ENCODE measurements around the gene GRB10.

The GRB10 gene

DNA sequence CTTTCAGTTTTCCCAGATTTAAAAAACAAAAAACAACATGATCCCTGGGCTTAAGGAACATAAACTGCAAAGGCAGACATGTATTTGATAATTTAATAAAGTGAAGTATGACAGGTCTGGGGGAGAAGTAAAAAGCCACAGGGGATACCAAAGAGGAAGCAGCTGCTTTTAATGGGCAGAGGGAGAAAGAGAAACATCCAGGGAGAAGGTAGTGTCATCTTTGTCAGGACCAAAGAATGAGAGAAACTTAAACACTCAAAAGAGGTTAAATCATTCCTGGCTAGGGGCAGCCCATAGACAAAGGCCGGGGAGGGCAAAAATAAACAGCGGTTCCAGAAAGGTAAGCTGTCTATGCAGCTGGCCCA is 94.5 kb downstream of the GRB10 start:
- no peak for DNase-seq (ENCODE audit: low read depth)

DNA sequence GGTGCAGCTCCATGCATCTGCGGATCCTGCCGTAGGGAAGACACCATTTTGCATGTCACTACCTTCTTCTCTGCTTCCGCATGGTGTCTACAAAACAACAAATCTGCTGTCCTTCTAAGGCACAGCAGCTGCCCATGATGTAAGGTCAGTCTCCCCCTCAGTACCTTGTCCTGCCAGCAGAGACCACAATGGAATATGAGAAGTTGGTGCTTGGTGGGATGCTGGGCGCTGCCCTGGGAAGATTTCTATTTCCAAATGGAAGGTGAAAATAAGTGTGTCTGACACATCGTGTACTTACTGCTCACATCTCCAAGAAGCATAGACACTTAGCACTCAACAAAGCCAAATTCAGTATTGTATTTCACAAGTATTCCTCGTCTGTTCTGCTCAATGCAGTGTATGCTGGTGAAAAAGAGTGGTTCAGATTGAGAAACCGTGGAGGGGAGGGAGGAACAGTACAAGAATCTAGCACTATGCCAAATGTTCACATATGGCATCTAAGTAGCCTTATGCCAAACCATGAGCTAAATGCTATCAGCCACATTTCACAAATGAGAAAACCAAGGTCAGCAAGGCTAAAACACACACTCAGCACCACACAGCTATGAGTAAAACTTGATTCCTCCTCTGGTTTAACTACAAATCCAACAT is 95.0 kb downstream of the GRB10 start:
- DNase-seq (ENCODE audit: low read depth) = peak; percentile 92

DNA sequence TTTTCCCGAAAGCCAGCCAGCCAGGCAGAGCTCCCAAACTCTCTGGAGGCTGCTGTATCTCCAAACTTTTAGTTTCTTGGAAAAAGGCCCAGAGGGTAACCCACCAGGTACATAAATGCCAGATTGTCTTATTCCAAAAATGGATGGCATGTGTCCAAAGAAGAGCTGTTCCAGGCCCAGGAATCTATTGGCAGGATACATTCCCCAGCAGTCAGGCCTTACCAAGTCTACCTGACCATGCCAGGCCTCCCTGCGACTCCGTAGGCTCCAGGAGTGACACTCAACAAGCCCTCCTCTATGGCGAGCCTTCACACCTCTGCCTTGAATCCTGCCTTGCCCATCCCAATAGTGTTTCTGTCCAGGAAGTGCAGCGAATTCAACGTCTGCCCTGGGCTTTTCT is 95.6 kb downstream of the GRB10 start:
- DNase-seq (ENCODE audit: low read depth) = no peak

DNA sequence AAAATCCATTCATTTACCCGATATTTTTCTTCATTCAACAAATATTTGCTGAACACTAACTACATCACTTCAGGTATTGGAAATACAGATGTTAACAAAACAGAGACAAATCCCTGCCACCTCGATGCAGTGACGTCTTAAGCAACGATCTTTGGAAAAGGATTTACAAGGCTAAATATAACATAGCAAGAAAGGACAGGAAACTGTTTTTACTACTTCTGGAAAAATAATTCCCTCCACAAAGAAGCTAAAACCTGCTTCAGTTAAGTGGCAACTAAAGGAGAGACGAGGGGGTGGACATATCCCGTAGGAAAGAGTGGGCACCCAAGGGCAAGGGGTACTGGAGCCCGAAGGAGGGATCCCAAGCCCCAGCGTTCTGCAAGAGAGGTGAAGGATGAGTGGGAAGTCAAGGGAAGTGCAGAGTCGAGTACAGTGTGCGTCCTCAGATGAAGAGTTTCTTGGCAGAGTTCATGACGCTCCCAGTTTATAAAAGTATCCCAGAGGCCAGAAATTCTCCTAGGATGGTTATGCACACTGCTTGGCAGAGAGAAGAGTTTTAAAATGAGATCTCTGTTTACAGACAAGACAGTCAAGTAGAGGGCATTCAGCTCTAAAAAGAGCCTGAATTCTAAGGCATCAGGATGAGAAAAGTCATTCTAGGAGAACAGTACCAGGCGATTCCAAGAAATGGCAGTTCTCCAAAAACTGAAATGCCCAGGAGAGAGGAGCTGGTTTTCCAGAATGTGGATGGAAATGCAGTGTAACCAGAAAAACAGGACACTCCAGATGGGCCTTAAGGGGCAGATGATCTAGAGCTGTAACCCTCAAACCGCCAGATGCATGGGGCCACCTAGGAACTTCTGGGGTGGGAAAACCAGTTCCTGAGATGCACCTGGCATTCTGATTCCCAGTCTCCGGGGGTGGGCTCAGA is 97.3 kb downstream of the GRB10 start:
- no peak for DNase-seq (ENCODE audit: low read depth)

DNA sequence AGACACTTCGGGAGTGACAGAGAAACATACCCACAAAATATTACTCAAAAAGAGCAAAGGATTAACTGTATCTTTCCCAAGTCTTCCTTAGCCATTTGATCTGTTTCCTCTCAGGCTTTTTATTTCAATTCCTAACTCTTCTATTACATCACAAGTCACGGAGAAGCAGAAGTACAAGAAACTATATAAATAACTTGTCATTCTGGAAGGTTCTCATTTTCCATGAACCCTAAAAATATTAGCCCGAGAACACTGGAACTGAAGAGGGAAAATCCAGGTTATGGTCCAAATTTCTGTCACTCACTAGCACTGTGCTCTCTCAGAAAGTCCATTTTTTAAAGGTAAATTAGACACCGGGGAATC is 98.0 kb downstream of the GRB10 start:
- peak; percentile 47 for DNase-seq (ENCODE audit: low read depth)

DNA sequence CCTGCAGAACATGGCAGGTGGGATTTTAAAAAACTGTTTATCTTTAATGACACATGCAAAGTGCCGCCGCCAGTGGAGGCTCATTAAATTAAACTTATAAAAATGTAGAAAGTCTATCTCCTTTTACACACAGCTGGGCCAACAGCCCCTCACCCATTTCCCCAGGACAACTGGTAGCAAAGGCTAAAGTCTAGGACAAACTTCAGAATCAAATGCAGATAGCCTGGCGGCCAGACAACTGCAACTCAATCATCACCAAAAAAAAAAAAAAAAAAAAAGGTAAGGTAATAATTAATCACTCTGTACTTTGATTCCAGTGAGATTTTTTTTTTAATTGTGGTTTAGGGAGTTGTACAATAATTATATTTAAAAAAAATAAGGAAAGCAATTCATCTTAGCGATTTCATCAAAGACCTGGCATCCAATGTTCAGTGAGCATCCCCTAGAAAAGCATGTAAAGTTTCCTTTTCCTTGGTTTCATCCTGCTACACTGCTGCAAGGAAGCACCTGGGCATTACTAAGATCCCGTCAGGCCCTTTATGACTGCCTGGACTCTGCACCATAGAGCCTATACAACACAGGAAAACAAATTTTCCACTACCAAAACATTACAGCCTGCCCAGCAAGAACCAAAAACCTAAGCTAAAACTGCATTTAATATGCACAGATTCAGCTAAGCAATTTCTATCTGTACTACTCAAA is 98.5 kb downstream of the GRB10 start:
- no peak for DNase-seq (ENCODE audit: low read depth)

DNA sequence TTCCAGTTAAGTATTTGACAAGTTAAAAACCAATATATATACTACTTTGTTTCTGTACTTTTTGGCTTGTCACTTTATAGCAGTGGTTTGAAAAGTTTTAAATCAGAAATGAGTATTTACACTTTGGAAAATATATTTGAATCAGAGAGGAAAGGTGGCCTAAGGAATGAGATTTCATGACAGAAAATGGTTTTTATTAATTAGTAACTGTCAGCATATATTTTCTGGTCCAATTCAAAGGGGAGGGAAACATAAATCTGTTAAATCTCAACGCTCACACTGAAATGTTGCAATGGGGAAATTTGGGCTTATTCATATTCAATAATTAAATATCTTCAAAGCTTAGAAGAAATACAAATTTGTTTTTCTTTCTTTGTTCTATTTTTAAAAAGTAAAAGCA is 100.1 kb downstream of the GRB10 start:
- no peak for DNase-seq (ENCODE audit: low read depth)

DNA sequence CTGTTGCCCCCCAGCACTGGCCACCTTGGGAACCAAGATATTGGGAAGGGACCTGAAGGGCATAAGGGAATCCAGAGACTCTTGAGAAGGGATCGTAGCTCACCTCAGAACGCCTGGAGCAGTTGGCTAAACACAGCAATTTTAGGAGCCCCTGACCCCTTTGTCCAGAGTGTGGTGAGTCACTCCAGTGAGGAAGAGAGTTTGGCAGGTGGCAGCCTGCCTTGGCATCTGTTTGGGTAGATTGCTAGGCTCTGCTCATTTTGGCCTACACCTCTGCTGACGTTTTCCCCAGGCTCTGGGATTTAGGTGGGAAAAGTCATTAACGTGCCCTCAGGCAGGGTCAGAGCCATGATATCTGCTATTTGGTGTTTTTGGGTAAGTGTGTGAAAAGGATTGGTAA is 100.6 kb downstream of the GRB10 start:
- DNase-seq (ENCODE audit: low read depth) = no peak

DNA sequence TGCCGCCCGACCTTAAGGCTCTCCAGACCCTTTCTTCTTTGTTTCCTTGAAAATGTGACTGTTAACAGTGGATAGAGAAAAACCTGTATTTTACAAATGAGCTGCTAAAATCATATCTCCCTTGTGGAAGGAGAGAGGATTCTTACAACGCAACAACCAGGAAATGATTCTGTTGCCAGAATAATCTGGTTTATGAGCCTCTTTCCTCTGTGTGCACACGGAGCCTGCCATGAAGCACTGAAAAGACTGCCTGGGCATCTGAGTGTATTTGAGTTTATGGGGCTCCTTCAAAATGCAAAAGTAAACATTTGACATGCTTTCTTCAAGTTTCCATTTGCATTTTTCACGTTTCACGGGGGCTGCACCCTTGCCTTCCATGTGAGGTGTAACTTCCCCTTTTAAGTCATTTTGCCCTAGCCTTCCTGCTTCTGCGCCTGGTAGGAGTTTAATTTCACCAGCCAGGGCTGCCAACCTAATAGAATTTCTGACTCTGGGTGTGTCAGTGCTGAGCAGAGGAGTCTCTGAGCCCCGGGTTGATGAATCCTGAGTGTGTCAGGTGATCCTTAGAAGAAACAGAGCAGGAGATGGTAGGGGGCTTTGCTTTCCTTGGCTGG is 101.2 kb downstream of the GRB10 start:
- no peak for DNase-seq (ENCODE audit: low read depth)

DNA sequence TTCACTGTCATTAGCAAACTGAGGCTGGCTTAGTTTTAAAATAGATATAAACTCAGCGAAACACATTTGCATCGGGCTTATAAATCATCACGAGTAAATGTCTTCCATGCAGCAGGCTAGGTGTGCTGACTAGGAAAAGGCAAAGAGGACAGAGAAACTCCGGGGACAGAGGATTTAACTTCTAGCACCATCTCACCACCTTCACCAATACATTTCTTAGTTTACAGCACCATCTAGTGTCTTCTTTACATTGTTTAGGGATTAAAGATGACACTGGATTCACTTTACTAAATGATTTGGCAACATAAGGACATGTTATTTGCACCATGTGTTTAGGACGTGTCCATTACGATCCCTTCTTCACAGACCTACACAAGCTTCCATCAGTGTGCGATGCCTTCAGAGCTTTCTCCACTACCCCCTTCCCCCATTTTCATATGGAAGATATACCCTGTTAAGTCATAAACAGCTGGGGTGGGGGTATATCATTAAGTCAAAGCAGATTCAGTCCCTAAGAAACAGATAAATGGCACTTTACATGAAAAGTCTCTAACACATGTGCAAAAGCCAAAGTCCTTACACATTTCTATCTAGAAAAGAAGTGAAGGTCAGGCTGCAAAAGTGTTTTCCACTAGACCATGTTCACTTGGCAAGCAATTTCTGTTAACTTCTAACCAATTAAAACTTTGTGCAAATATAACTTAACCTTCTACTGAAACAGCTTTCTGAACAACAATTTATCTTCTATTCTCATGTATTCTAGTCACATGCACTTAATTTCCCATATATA is 103.3 kb downstream of the GRB10 start:
- peak; percentile 42 for DNase-seq (ENCODE audit: low read depth)

DNA sequence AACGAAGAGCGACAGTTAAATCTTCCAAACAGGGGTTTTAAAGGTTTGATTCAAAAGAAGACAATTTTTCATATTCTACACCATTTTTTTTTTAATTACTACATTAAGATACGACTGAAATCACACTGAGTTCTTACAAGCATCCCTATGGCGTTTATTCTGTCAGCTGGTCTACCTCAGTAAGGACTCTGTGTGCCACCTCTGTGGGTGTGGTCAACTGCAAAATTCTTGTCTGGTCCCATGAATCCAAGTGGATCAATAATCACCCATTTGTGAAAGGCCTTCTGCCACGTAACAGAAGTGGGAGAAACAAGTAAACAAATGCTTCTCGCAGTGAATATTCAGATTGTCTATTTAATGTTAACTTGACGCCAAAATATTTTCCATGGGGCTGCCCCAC is 104.1 kb downstream of the GRB10 start:
- DNase-seq (ENCODE audit: low read depth) = no peak

DNA sequence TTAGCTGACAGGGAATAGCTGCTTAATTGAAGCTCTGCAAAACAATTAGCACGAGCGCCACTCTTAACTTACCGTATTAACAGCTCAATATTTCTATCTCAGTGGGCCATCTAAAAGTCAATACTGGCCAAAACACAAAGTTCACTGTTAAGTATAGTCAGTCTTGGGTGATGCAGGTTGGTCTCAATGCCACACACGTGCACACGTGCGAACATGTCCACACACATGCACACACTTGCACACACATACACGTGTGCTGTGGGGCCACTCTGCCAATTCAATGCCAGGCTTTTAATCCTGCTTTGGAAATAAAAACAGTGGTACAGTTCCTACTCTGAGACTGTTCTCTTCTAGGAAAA is 105.1 kb downstream of the GRB10 start:
- DNase-seq (ENCODE audit: low read depth) = no peak

DNA sequence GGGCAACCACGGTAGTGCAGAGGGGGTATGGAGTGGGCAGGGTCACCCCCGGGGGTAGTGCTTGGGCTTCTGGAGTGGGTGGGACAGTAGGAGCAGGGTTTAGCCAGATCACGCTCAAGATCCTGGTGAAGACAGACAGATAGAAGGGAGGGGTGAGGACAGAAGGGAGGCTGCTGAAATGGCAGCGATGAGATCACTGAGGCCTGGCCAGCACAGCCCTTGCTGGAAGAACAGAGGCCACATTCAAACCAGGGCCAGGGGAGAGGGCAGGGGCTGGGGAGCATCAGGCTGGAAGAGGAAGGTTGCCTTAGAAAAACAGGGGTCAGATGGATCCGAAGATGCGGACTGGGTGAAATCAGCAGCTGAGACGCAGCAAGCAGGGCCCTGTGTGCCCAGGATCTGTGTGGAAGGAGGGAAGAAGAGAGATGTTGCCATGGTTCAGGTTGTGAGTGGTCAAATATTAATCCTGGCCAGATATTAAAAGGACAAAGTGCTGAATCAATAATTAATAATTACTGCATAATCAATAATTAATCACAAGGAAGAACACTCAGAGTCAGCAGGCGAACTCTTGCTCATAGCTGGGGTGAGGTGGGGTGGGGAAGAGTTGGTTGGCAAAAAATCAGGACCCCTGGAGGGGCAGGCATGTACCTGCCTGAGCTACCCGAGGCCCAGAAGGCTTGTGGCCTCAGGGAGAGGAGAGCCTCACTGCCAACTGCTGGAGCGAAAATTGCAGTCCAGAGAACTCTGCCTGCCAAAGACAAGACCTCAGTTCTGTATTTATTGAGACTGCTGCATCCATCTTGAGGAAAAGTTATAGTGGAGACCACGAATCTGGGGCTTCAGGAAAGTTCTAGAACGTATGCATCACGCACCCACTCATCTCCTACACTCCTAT is 105.7 kb downstream of the GRB10 start:
- no peak for DNase-seq (ENCODE audit: low read depth)

DNA sequence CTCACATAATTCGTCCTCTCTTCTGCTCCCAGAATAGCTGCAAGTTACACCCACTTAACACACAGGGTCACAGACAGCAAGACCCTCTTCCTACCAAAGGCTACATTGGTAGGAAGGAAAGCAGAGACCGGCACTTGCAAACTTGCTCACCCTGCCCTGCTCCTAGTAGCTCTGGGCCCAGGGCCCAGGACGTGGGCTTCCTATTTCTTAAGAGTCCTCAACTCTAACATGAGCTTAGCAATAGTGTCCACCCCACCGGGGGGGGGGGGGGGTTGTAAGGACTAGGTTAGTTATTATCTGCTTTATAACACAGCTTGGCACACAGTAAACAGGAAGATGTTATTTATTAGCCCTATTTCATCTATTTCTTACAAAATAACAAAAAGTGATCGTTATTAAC is 106.6 kb downstream of the GRB10 start:
- no peak for DNase-seq (ENCODE audit: low read depth)

DNA sequence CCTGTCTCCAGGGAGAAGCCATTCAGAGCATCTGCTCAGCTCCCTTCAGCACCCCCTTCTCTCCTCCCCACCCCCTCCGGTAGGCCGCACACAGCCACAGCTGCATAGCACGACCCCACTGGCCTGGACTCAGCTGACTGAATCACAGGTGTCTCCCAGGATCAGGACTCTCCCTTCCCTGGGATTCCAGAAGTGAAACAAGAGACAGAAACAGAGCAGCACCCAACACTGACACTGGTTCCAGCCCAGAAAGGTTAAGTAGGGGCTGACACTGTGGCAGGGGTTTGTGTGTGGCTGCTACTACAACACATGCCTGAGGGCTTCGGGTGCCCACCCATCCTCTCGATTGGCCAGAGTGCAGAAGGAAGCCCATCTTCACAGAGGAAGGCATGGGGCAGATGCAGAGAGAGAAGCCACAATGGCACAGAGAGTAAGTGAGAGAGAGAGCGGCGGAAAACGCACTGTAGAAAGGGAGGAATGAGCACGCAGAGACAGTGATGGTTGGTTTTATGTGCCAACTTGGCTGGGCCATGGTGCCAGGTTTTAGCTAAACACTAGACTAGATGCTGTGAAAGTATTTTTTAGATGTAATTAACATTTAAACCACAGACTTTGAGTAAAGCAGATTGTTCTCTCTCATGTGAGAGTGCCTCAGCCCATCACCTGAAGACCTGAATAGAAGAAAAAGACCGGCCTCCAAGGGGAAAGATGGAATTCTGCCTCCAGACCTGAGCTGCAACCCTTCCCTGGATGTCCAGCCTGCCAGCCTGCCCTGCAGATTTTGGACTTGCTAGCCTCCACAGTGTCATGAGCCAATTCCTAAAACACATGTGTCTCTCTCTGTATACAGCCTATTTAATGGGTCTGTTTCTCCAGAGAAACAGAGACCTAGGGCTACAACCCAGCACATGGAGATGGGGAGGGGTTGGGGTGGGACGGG is 107.5 kb downstream of the GRB10 start:
- DNase-seq (ENCODE audit: low read depth) = no peak

DNA sequence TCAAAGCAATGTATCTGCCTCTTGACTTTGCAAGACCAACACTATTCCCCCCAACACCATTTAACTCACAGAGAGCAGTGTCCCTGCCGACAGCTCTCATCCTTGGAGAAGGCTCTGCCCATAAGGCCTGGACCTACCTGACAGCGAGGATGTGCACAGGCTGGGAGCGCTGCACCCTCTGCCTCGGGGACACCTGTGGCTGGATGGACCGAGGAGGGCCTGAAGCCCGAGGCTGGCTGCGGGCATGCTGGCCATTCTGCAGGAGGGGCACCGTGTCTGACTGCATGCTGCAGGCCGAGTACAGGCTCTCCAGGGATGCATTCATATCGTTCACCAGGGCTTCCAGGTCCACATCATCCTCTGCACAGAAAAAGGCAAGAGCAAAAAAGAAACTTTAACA is 108.4 kb downstream of the GRB10 start:
- DNase-seq (ENCODE audit: low read depth) = no peak

DNA sequence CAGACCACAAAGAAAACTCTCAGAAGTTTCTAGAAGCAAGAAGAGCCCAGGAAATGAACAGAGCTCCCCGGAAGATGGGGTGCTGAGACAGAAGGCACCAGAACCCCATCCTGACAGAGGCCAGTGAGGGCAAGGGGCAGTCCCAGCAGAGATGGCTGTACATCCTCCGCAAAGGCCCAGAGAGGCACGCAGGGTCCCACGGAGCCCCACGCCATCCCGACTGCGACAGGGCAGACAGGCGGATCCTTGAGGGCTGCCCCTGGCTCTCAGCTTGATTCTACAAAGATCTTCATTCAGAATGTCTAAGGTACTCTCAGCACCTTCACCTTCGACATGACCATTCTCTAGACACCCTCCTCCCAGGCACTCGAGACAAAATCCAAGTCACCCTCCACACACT is 109.6 kb downstream of the GRB10 start:
- no peak for DNase-seq (ENCODE audit: low read depth)

DNA sequence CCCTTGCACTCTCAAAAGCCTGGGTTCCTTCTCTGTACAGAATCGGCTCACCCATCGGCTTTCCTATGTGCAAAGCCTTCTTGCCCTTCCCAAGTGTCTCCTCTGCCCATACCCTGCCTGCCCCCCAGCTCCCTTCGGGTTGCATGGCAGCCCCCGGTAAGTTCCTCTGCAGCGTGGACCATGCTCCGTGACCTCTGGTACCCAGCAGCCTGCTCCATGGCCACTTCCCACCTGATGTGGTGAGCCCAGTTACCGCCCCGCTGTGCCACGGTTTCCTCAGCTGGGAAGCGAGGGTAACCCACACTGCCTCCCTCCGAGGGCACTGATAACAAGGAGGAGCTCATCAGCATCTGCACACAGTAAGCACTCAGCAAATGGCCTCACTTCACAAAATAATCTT is 110.7 kb downstream of the GRB10 start:
- DNase-seq (ENCODE audit: low read depth) = no peak

DNA sequence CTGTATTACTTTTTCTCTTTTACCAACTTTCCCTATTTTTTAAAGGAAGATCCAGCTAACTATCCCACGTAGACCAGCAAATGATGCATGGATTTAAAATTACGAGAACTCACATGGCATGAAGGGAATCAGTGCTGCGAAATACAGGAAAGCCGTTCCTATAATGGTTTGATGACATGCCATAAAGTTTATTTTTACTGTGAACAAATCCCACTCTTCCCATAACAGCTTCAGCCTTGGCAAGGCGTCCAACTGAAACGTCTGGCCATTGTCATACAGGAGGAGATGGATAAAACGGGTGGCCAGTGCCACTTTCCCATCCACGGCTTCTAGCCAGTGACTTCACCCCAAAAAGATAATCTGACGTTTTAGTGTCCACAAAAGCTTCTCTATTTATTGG is 111.3 kb downstream of the GRB10 start:
- DNase-seq (ENCODE audit: low read depth) = no peak

DNA sequence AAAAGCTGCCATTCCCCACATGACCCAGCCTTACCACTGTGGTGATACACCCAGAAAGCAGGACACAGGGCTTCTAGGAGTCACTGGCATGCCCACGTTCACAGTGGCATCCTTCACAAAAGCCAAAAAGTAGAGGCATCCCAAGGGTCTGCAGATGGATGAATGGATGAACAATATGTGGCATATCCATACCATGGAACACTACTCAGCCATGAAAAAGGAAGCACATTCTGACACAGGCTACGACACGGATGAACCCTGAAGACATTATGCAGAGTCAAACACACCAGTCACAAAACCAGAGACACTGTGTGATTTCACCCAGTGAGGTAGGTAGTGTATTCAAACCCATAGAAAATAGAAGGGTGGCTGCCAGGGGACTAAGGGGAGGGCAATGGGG is 112.8 kb downstream of the GRB10 start:
- DNase-seq (ENCODE audit: low read depth) = no peak
